GM08714 (cell line): ENCODE measurements around the gene NEUROD2.

Experiments
- H3K4me3 ChIP-seq: fragments of 200-500 bp; sonication (Bioruptor generic); 2 replicates; pipeline ENCODE4 v1.5.1; 2014; ENCODE audit warnings: mild to moderate bottlenecking, low read length, inconsistent platforms
- ZNF274 ChIP-seq: IDR thresholded peaks from 2 replicates; pipeline ENCODE4 v1.6.1; 2012; ENCODE audit warnings: mild to moderate bottlenecking, low read depth, low read length

Gene NEUROD2

DNA sequence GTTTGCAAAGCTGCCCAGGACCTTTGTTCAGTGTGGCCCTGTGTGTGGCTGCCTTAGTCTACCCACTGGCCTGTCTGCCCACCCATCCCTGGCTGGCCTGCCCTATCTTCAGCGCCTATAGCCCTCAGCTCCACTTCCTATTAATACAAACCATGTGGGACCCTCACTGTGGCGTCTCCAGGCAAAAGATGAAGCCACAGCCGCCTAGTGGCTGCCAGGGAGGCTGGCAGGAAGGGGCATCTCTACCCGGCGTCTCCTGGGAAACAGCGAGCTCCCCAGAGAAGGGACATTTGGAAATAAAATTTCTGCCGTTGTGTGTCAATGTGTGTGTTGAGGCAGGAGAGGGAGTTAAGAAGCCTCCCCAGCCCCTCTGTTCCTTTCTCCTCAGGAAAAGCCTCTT is 31.5 kb downstream of the NEUROD2 start:
- TF ChIP-seq ZNF274, result no peak
- no peak overlapping the region for H3K4me3 ChIP-seq

DNA sequence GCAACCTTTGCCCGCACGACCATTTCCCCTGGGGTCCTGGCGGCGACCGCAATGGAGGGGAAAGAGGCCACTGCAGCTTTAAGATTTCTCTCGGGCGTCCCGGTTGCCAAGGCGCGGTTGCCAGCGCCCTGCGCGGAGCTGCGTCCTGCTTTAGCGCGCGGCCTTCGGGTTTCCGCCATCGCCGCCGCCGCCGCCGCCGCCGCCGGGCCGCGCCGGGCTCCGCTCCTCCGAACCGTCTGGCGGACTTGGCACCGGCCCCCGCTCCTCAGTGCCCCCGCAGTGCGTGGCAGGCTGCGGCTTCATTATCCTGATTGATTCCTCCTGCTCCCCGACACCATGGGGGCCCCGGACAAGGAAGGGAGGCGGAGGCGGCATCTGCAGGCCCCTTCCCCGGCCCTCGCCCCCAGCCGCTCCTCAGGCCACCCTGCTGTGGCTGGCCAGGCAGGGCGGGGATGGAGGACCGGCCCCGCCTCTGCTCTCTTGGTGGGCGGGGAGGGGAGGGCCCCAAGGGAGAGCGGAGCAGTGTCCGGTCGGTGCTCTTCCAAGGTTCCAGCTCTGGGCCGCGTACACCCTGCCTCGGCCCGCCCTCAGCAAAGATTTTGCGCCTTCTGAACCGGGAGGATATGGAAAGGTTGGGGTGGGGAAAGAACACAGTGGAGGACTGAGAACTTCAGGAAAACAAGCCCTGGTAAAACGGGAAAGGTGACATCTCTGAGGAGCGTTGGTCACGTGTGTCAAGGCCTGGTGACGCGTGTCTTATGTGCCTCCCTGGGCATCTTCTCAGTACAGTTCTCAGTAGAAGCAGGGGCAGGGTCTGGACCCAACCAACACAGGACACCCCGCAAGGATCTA is 34.0 kb downstream of the NEUROD2 start:
- no peak for TF ChIP-seq ZNF274

DNA sequence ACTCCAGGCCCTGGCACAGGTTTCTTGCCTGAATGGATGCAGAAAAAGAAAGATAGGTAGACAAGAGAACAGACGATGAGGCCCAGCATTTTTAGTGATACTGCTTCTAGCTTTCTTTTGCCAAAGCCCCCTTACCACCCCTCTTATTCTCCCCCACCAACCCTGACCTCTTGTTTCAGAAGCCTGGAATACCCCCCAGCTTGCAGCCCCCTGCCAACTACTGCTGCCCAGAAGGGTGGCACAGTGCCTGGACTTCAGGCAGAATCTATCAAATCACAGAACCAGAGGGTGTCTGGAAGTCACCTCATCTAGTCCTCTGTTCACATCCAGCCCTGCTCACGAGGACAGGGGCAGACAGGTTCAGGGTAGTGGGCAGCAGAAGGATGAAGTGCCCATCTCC is 35.6 kb downstream of the NEUROD2 start:
- H3K4me3 ChIP-seq, result no peak overlapping the region
- TF ChIP-seq ZNF274, result no peak

More for the DNA sequence above, 34.0 kb downstream of the NEUROD2 start:
- H3K4me3 ChIP-seq, result peak overlapping the region; percentile 25; the same call in 1 of the 2 replicates

DNA sequence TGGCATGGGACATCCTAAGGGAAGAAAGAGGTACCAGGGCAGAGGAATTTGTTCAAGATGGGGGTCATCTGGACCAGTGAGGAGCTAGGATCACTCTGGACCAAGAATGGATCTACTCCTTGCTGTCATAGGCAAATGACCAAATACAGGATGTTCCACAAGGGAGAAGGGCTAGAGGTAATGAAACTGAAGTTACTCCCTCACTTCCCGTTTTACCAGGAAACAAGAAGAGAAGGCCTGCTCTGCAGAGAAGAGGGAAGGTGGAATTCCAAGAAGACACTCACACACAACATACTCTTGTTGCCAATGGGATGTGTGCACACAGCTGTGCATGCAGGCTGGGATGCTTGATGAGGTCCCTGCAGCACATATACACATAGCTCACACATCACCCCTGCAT is 38.6 kb downstream of the NEUROD2 start:
- no peak for TF ChIP-seq ZNF274
- no peak overlapping the region for H3K4me3 ChIP-seq

DNA sequence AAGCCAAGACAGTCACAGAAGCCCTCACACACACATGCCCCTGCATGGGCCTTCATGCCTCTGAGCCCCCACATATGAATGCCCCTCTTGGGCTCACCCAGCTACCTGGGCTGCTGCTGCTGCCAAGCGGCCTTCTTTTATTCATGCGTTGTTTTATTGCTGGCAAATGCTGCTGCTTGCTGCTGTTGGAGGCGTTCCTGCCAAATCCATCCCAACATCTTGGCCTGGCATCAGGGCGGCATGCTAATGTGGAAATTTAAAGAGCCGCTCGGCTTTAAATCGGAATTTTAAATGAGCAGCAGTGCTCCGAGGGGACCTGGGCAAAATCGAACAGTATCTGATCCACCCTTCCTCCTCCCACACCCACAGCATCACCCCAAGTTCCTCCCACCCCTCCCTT is 39.0 kb downstream of the NEUROD2 start:
- no peak for TF ChIP-seq ZNF274
- no peak overlapping the region for H3K4me3 ChIP-seq

DNA sequence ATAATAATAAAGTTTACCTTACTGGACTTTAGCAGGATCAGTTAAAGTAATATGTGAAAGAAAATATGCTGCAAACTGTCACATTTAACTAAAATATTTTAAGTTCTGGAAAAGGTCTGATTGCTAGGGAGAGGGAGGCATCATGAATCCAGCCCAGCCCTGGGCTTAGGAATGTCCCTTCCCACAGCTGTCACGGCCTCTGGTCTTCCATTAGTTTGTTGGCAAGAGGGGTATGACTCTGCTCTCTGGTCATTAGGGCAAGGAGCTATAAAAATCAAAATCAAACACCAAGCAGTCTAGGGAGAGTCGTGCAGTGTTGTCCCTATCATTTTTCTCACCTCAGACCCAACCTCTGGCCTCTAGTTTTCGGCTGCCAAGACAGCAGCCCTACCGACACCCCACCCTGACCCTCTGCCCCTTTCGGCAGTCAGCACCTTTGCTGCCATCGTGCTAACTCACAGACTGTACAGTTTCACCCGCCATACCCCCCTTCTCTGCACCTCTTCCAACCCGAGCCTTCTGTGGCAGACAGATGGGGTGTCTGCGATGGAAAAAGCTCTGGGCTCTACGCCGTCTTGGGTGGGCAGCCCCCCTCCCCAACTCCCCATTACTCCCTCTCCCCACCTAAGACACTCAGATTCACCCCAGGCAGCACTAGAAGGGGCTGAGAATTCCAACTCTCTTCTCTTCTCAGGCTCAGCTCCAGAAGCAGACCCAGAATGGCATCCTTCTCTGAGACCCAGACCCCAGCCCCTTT is 41.4 kb downstream of the NEUROD2 start:
- no peak overlapping the region for H3K4me3 ChIP-seq
- TF ChIP-seq ZNF274, result no peak

- no peak for TF ChIP-seq ZNF274
- no peak overlapping the region for H3K4me3 ChIP-seq
These were observed 43.4 kb downstream of the NEUROD2 start for GRCh38 chr17:39564211-39564848.

DNA sequence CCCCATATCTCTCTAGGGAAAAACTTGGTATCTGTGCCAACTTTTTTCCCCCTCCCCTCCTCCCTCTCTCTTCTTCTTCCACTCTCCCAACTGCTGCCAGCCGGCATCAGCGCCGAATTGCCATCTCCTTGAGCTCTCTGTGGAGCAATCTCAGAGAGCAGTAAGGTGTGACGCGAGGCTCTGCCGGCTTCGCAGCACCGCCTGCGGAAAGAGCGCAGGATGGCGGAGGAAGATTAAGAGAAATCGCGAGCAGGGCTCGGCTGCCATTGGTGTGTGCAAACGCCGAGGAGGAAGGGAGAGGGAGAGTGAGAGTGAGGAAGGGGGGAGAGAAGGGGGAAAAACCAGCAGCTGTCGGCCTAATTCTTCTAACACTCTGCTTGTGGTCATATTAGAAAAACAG is 44.2 kb downstream of the NEUROD2 start:
- TF ChIP-seq ZNF274, result no peak
- no peak overlapping the region for H3K4me3 ChIP-seq

DNA sequence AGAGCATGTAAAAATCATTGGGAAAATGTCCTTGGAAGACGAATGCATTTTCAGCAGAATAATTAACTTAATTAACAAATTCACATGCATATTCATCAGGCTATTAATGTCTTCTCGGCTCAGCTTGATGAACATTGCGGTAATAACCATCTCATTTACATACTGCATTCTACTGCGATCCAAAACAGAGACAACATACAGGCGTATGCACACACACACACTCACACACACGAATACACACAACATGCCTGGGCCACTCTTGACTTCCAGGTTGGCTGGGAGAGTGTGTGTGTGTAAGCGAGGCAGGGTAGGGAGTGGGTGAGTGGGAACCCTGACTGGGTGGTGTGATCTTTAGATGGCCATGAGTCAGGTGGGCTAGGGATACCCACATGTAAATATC is 44.7 kb downstream of the NEUROD2 start:
- TF ChIP-seq ZNF274, result no peak
- no peak overlapping the region for H3K4me3 ChIP-seq

DNA sequence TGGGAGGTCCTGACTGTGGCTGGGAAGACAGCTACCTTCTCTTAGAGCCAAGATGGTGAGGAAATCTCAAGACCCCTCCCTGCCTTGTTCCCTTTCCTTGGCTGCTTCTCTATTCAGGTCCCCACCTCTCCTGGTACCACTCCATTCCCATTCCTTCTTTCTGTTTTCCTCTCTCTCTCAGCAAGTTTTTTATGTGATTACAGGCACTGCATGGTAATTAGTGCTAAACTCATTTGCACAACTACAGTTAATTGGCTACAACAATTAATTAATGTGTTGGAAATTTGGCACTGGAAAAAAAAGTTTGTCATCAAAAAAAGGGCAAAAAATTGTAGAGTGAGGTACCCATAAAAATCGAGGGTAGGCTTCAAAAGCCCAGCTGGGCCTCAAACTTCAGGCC is 45.3 kb downstream of the NEUROD2 start:
- no peak overlapping the region for H3K4me3 ChIP-seq

GRCh38 chr17:39556423-39556822 is 51.3 kb downstream of the NEUROD2 start:
- no peak for TF ChIP-seq ZNF274
- no peak overlapping the region for H3K4me3 ChIP-seq

More for the DNA sequence above, 45.3 kb downstream of the NEUROD2 start:
- no peak for TF ChIP-seq ZNF274

DNA sequence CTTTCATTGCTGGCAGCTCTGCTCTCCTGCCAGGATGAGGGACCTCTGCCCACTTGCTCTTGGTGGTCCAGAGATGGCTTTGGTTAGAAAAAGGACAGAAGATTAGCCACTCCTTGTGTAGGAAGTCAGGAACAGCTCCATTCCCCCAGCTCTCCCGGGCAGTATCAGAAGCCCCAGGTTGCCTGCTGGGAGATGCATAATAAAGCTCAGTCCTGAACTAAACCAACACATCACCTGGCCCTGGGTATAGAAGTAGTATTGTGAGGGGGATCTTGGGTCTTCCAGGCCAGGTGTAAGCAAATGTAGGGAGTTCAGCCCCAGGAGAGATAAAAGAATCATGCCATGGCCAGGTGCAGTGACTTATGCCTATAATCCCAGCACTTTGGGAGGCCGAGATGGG is 52.4 kb downstream of the NEUROD2 start:
- no peak overlapping the region for H3K4me3 ChIP-seq
- TF ChIP-seq ZNF274, result no peak
